Common myeloid progenitor, CD34-positive (primary cell): Measurements from ENCODE around the gene NKD2.
A peak's percentile ranks its signal among the peaks of the same experiment; 100 is the strongest.

Experiments
- CTCF ChIA-PET: fragments of 350-600 bp; sonication (Branson Sonifier 250); formaldehyde crosslinking; loops from one replicate; lab custom pipeline; 2021; ENCODE audit warnings: antibody characterized with exemption; lab: Charles Lee
- POLR2A ChIA-PET: fragments of 350-600 bp; sonication (Branson Sonifier 250); formaldehyde crosslinking; loops from one replicate; lab custom pipeline; 2021; ENCODE audit warnings: antibody characterized with exemption; lab: Charles Lee
- DNase-seq, 3 donors: peaks; one replicate each; pipeline versions ENCODE4 v3.0.0 to v3.0.0-alpha.2; 2013
- H3K27ac ChIP-seq, 2 experiments: 1 replicate in 1 of 2; 2 replicates in 1 of 2; pipeline ENCODE4 v1.7.0; 2013; ENCODE audit warnings: inconsistent platforms in 2 of 2, low read length in 2 of 2, mild to moderate bottlenecking in 2 of 2, low read depth in 1 of 2, moderate library complexity in 1 of 2; ENCODE audit not compliant: severe bottlenecking in 2 of 2, insufficient read depth in 1 of 2, poor library complexity in 1 of 2
- H3K27me3 ChIP-seq, 5 experiments: replicated peaks in 2 of 5; 1 replicate in 3 of 5; 2 replicates in 2 of 5; pipeline versions ENCODE4 v1.6.1 to v1.7.0; 2013; ENCODE audit warnings: low read length in 4 of 5, mild to moderate bottlenecking in 2 of 5, moderate library complexity in 2 of 5, inconsistent platforms in 1 of 5; ENCODE audit not compliant: insufficient read depth in 5 of 5, control insufficient read depth in 4 of 5
- H3K36me3 ChIP-seq, 4 experiments: 1 replicate in 2 of 4; 2 replicates in 2 of 4; pipeline versions ENCODE4 v1.6.1 to v1.7.0; 2013; ENCODE audit warnings: low read length in 3 of 4, control low read depth in 1 of 4, mild to moderate bottlenecking in 1 of 4; ENCODE audit not compliant: control insufficient read depth in 4 of 4, insufficient read depth in 4 of 4
- H3K4me1 ChIP-seq, 4 experiments: 1 replicate in 3 of 4; 2 replicates in 1 of 4; pipeline versions ENCODE4 v1.6.1 to v1.7.1; 2013; ENCODE audit warnings: low read length in 3 of 4, mild to moderate bottlenecking in 3 of 4, control low read depth in 1 of 4, inconsistent platforms in 1 of 4, moderate library complexity in 1 of 4; ENCODE audit not compliant: control insufficient read depth in 4 of 4, insufficient read depth in 4 of 4; ENCODE audit errors: control extremely low read depth in 1 of 4
- H3K4me3 ChIP-seq, 7 experiments: 1 replicate in 4 of 7; 2 replicates in 3 of 7; pipeline versions ENCODE4 v1.5.1 to v1.7.0; 2013; ENCODE audit warnings: mild to moderate bottlenecking in 7 of 7, low read length in 6 of 7, moderate library complexity in 6 of 7, inconsistent platforms in 2 of 7, low read depth in 2 of 7, control low read depth in 1 of 7; ENCODE audit not compliant: insufficient read depth in 4 of 7, control insufficient read depth in 1 of 7; ENCODE audit errors: extremely low read depth in 1 of 7
- H3K9me3 ChIP-seq, 5 experiments: 1 replicate in 4 of 5; 2 replicates in 1 of 5; pipeline versions ENCODE4 v1.6.1 to v1.7.1; 2013; ENCODE audit warnings: low read length in 4 of 5, mild to moderate bottlenecking in 2 of 5, inconsistent platforms in 1 of 5, low read depth in 1 of 5, moderate library complexity in 1 of 5; ENCODE audit not compliant: control insufficient read depth in 4 of 5, insufficient read depth in 2 of 5; ENCODE audit errors: control extremely low read depth in 1 of 5
- WGBS: methylation state at CpG from one replicate; pipeline ENCODE4 v1.1.5; 2013; ENCODE audit not compliant: insufficient coverage; 5-methylcytosine and 5-hydroxymethylcytosine counted together

NKD2 gene

GRCh38 chr5:994272-994607, 14.4 kb upstream of the NKD2 start:
- no peak overlapping the region for H3K4me3 ChIP-seq
- ChIA-PET CTCF (interaction anchor here (0.6 to 1.2 kb wide), 2 partner anchors 19 to 166 kb away, joined by 3 read pairs; no protein-coding TSS in a partner anchor), POLR2A (no interaction called here)
- no peaks in the 10 kb centered on the region for H3K36me3 ChIP-seq
- 79% methylated on average over 2 of the region's 3 CpGs for WGBS
- peaks cover 0 to 13% (median 10%) of the 10 kb centered on the region in 4 experiments for H3K4me1 ChIP-seq
- no peaks in the 10 kb centered on the region for H3K9me3 ChIP-seq
- no peak for DNase-seq
- no peak overlapping the region for H3K27ac ChIP-seq
- H3K27me3 ChIP-seq = peaks cover 0 to 29% (median 12%) of the 10 kb centered on the region in 5 experiments

- CTCF ChIA-PET = interaction anchor here (1.1 to 2.2 kb wide), 3 partner anchors 13 to 19 kb away, joined by 3 to 8 read pairs (median 3); partner anchors contain the start of gene NKD2
- Histone ChIP-seq H3K27me3 (peaks cover 0 to 31% (median 13%) of the 10 kb centered on the region in 5 experiments), H3K4me1 (peaks cover 0 to 8% (median 7%) of the 10 kb centered on the region in 4 experiments), H3K36me3 (no peaks in the 10 kb centered on the region), H3K4me3 (no peak overlapping the region), H3K27ac (no peak overlapping the region), H3K9me3 (no peaks in the 10 kb centered on the region)
- DNase-seq = no peak
- POLR2A ChIA-PET = no interaction called here
- WGBS = 96% methylated on average over 3 of the region's 4 CpGs
Measured at GRCh38 chr5:994821-995220, 13.8 kb upstream of the NKD2 start.

GRCh38 chr5:995318-995717, 13.3 kb upstream of the NKD2 start:
- POLR2A ChIA-PET = no interaction called here
- H3K36me3 ChIP-seq = no peaks in the 10 kb centered on the region
- H3K27me3 ChIP-seq = peaks cover 0 to 28% (median 13%) of the 10 kb centered on the region in 5 experiments
- H3K4me3 ChIP-seq = no peak overlapping the region
- peaks cover 0 to 4% (median 2%) of the 10 kb centered on the region in 4 experiments for H3K4me1 ChIP-seq
- no peaks in the 10 kb centered on the region for H3K9me3 ChIP-seq
- CTCF ChIA-PET = interaction anchor here (1.1 to 2.2 kb wide), 2 partner anchors 12 to 15 kb away, joined by 3 to 8 read pairs; partner anchors contain the start of gene NKD2
- DNase-seq = no peak
- WGBS = 94% methylated on average over 3 of the region's 4 CpGs
- H3K27ac ChIP-seq = no peak overlapping the region

GRCh38 chr5:997001-997474, 11.6 kb upstream of the NKD2 start:
- DNase-seq = peak in 2 of 3 donors; percentile 41 to 50
- POLR2A ChIA-PET = interaction anchor here (0.6 kb wide), 1 partner anchor 37 kb away, joined by 3 read pairs; no protein-coding TSS in a partner anchor
- WGBS = 50% methylated on average over 2 of the region's 4 CpGs
- H3K36me3 ChIP-seq = no peaks in the 10 kb centered on the region
- H3K9me3 ChIP-seq = no peaks in the 10 kb centered on the region
- H3K27ac ChIP-seq = no peak overlapping the region
- no peak overlapping the region for H3K4me3 ChIP-seq
- H3K4me1 ChIP-seq = peaks cover 0 to 4% (median under 1%) of the 10 kb centered on the region in 4 experiments
- CTCF ChIA-PET = interaction anchor here (2.2 kb wide), 1 partner anchor 10 kb away, joined by 8 read pairs; the partner anchor contains the start of gene NKD2
- H3K27me3 ChIP-seq = peaks cover 0 to 21% (median 11%) of the 10 kb centered on the region in 5 experiments

GRCh38 chr5:997711-998110, 10.9 kb upstream of the NKD2 start:
- peaks cover 0 to 19% (median 9%) of the 10 kb centered on the region in 5 experiments for H3K27me3 ChIP-seq
- POLR2A ChIA-PET = no interaction called here
- peaks cover 0 to 4% (median under 1%) of the 10 kb centered on the region in 4 experiments for H3K4me1 ChIP-seq
- DNase-seq = no peak
- H3K4me3 ChIP-seq = no peak overlapping the region
- no peaks in the 10 kb centered on the region for H3K9me3 ChIP-seq
- WGBS = 100% methylated on average over 4 of the region's 6 CpGs
- H3K36me3 ChIP-seq = no peaks in the 10 kb centered on the region
- H3K27ac ChIP-seq = no peak overlapping the region
- CTCF ChIA-PET = no interaction called here

GRCh38 chr5:998246-999031, 10.2 kb upstream of the NKD2 start:
- CTCF ChIA-PET = interaction anchor here (0.6 kb wide), 1 partner anchor 9 kb away, joined by 3 read pairs; no protein-coding TSS in a partner anchor
- Histone ChIP-seq H3K9me3 (no peaks in the 10 kb centered on the region), H3K4me1 (peaks cover 0 to 6% (median 2%) of the 10 kb centered on the region in 4 experiments), H3K4me3 (no peak overlapping the region), H3K36me3 (no peaks in the 10 kb centered on the region), H3K27ac (no peak overlapping the region), H3K27me3 (peaks cover 0 to 20% (median 15%) of the 10 kb centered on the region in 5 experiments)
- 87% methylated on average over 9 of the region's 12 CpGs for WGBS
- DNase-seq = no peak
- POLR2A ChIA-PET = no interaction called here
